H1 (cell line): ENCODE measurements around the gene IMPDH1. TPM values are rescaled to one million over a fixed set of nuclear protein-coding genes. Genes with fewer than 3 reads are reported as not detected.

ENCODE experiments used
- CEBPB ChIP-seq: IDR thresholded peaks from 2 replicates; pipeline ENCODE4 v1.6.1; 2012; ENCODE audit warnings: low read depth, low read length
- CHD1 ChIP-seq: IDR thresholded peaks from 2 replicates; pipeline ENCODE4 v1.6.1; 2012; ENCODE audit warnings: low read depth, low read length, improper control_type of control experiment
- FOSL1 ChIP-seq: IDR thresholded peaks from 2 replicates; pipeline ENCODE4 v1.6.1; 2011; ENCODE audit warnings: mild to moderate bottlenecking, low read depth, low read length, moderate library complexity; ENCODE audit not compliant: insufficient read depth
- GTF2F1 ChIP-seq: IDR thresholded peaks from 2 replicates; pipeline ENCODE4 v1.6.1; 2012; ENCODE audit warnings: low read depth, low read length, improper control_type of control experiment, borderline replicate concordance
- KDM4A ChIP-seq: IDR thresholded peaks from one replicate; pipeline ENCODE4 v1.7.1; 2012; ENCODE audit warnings: low read depth, mild to moderate bottlenecking, moderate library complexity, low read length, inconsistent platforms; ENCODE audit not compliant: severe bottlenecking
- POLR2A ChIP-seq, 2 experiments: IDR thresholded peaks; 1 replicate in 1 of 2; 2 replicates in 1 of 2; pipeline ENCODE4 v1.6.1; 2011; ENCODE audit warnings: low read depth in 2 of 2, low read length in 2 of 2, mild to moderate bottlenecking in 2 of 2; ENCODE audit errors: control extremely low read depth in 1 of 2
- polyA plus RNA-seq, 7 experiments: library from polyadenylated mRNA; depleted of rRNA in 3 of 7; stranded (reverse) in 5 of 7; unstranded in 2 of 7; fragments of >200 nt in 5 of 7; fragments of 200-250 nt in 2 of 7; gene quantifications; 1 replicate in 5 of 7; 2 replicates in 1 of 7; 4 replicates in 1 of 7; pipeline versions ENCODE4 v1.2.1 to v1.2.3, GENCODE V29; 2011 to 2013; ENCODE audit warnings: missing spikeins in 2 of 7, mixed read lengths in 2 of 7
- total RNA-seq: library from RNA; stranded (reverse); fragmentation: NEBNext Ultra II Directional; extraction: Animal tissue kit (Norgen Biotek cat#: 25700); gene quantifications from 2 replicates; pipeline ENCODE4 v1.2.1, GENCODE V29; 2021
- TF ChIP-seq, protein P1 (sequence below): fragments of 300-600 bp; sonication (generic); IDR thresholded peaks from 2 replicates; pipeline ENCODE4 v1.7.1; 2012; ENCODE audit warnings: low read length, moderate library complexity, mild to moderate bottlenecking, inconsistent platforms; ENCODE audit not compliant: insufficient replicate concordance
- TF ChIP-seq, protein P2 (sequence below): IDR thresholded peaks from 2 replicates; pipeline ENCODE4 v1.6.1; 2012; ENCODE audit warnings: low read length, inconsistent platforms

IMPDH1 gene
- total and polyA plus RNA-seq, 2 of the 8 experiments (the other 6 are each of a cell fraction or from before 2014, with no cell fraction given): 45.8 TPM

DNA sequence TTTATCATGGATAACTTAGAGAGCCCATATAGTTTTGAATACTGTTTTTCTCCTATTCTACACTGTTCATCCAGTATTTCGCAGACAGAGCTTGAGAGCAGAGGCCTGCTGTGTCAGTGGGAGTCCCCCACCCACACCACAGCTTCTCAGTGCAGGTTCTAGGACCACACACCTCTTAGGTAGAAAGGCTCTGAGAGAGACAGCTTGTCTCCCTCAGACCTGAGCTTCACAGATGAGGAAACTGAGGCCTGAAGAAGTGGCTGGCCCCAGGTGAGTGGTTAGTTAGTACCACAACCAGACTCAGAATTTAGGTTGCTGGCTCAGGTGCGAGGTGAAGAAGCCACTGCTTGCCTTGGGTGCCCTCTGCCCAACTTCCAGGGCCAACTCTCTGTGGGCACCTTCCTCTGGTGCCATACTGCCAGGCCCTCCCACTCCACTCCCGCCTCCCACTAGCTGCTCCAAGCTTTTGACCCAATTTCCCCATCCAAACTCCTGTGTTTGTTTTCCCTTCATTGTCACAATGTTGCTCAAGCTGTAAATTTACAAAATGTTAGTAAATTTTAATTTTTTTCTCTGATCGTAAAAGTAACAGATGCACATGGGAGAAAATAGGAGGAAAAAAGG is 38.3 kb upstream of the IMPDH1 start (continued):
- TF ChIP-seq KDM4A (no peak), FOSL1 (no peak), POLR2A (IDR thresholded peaks at IDR 0.05; ENCODE audit: control extremely low read depth in 1 of 2, low read depth in 2 of 2, low read length in 2 of 2) (no peak), CHD1 (no peak), GTF2F1 (no peak), CEBPB (no peak)
- TF ChIP-seq, protein P1, sequence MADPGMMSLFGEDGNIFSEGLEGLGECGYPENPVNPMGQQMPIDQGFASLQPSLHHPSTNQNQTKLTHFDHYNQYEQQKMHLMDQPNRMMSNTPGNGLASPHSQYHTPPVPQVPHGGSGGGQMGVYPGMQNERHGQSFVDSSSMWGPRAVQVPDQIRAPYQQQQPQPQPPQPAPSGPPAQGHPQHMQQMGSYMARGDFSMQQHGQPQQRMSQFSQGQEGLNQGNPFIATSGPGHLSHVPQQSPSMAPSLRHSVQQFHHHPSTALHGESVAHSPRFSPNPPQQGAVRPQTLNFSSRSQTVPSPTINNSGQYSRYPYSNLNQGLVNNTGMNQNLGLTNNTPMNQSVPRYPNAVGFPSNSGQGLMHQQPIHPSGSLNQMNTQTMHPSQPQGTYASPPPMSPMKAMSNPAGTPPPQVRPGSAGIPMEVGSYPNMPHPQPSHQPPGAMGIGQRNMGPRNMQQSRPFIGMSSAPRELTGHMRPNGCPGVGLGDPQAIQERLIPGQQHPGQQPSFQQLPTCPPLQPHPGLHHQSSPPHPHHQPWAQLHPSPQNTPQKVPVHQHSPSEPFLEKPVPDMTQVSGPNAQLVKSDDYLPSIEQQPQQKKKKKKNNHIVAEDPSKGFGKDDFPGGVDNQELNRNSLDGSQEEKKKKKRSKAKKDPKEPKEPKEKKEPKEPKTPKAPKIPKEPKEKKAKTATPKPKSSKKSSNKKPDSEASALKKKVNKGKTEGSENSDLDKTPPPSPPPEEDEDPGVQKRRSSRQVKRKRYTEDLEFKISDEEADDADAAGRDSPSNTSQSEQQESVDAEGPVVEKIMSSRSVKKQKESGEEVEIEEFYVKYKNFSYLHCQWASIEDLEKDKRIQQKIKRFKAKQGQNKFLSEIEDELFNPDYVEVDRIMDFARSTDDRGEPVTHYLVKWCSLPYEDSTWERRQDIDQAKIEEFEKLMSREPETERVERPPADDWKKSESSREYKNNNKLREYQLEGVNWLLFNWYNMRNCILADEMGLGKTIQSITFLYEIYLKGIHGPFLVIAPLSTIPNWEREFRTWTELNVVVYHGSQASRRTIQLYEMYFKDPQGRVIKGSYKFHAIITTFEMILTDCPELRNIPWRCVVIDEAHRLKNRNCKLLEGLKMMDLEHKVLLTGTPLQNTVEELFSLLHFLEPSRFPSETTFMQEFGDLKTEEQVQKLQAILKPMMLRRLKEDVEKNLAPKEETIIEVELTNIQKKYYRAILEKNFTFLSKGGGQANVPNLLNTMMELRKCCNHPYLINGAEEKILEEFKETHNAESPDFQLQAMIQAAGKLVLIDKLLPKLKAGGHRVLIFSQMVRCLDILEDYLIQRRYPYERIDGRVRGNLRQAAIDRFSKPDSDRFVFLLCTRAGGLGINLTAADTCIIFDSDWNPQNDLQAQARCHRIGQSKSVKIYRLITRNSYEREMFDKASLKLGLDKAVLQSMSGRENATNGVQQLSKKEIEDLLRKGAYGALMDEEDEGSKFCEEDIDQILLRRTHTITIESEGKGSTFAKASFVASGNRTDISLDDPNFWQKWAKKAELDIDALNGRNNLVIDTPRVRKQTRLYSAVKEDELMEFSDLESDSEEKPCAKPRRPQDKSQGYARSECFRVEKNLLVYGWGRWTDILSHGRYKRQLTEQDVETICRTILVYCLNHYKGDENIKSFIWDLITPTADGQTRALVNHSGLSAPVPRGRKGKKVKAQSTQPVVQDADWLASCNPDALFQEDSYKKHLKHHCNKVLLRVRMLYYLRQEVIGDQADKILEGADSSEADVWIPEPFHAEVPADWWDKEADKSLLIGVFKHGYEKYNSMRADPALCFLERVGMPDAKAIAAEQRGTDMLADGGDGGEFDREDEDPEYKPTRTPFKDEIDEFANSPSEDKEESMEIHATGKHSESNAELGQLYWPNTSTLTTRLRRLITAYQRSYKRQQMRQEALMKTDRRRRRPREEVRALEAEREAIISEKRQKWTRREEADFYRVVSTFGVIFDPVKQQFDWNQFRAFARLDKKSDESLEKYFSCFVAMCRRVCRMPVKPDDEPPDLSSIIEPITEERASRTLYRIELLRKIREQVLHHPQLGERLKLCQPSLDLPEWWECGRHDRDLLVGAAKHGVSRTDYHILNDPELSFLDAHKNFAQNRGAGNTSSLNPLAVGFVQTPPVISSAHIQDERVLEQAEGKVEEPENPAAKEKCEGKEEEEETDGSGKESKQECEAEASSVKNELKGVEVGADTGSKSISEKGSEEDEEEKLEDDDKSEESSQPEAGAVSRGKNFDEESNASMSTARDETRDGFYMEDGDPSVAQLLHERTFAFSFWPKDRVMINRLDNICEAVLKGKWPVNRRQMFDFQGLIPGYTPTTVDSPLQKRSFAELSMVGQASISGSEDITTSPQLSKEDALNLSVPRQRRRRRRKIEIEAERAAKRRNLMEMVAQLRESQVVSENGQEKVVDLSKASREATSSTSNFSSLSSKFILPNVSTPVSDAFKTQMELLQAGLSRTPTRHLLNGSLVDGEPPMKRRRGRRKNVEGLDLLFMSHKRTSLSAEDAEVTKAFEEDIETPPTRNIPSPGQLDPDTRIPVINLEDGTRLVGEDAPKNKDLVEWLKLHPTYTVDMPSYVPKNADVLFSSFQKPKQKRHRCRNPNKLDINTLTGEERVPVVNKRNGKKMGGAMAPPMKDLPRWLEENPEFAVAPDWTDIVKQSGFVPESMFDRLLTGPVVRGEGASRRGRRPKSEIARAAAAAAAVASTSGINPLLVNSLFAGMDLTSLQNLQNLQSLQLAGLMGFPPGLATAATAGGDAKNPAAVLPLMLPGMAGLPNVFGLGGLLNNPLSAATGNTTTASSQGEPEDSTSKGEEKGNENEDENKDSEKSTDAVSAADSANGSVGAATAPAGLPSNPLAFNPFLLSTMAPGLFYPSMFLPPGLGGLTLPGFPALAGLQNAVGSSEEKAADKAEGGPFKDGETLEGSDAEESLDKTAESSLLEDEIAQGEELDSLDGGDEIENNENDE: no peak
- TF ChIP-seq, protein P2, sequence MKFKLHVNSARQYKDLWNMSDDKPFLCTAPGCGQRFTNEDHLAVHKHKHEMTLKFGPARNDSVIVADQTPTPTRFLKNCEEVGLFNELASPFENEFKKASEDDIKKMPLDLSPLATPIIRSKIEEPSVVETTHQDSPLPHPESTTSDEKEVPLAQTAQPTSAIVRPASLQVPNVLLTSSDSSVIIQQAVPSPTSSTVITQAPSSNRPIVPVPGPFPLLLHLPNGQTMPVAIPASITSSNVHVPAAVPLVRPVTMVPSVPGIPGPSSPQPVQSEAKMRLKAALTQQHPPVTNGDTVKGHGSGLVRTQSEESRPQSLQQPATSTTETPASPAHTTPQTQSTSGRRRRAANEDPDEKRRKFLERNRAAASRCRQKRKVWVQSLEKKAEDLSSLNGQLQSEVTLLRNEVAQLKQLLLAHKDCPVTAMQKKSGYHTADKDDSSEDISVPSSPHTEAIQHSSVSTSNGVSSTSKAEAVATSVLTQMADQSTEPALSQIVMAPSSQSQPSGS: no peak
- TF ChIP-seq, all 59 proteins: peak for 0
